Astrocyte of the spinal cord (primary cell): ENCODE data around the gene TRMO.

Experiments
- DNase-seq: peaks from one replicate; pipeline ENCODE4 v3.0.0; 2011; ENCODE audit warnings: low read depth, low spot score
- H3K4me3 ChIP-seq: 2 replicates; pipeline ENCODE4 v1.5.1; 2011; ENCODE audit warnings: low read depth, mild to moderate bottlenecking, low read length, moderate library complexity
- CTCF ChIP-seq: IDR thresholded peaks from 2 replicates; pipeline ENCODE4 v1.5.1; 2012; ENCODE audit warnings: low read depth, mild to moderate bottlenecking, low read length, inconsistent platforms
- in situ Hi-C: cut with HindIII; loops from 2 replicates; pipeline ENCODE4 v1.10.0; 2017; ENCODE audit warnings: low sequenced_read_pairs

The TRMO gene

GRCh38 chr9:97895695-97896332, 26.5 kb downstream of the TRMO start:
- in situ Hi-C loops: no loop called here
- no peak for DNase-seq
- peak; percentile 10 for TF ChIP-seq CTCF
- H3K4me3 ChIP-seq: no peak overlapping the region

GRCh38 chr9:97895211-97895610, 27.1 kb downstream of the TRMO start:
- DNase-seq: no peak
- in situ Hi-C loops: no loop called here
- TF ChIP-seq CTCF: no peak
- no peak overlapping the region for H3K4me3 ChIP-seq

- DNase-seq: no peak
- in situ Hi-C loops: no loop called here
- H3K4me3 ChIP-seq: no peak overlapping the region
- TF ChIP-seq CTCF: no peak
Observed at GRCh38 chr9:97892421-97892820, 29.9 kb downstream of the TRMO start.

GRCh38 chr9:97891736-97892135, 30.6 kb downstream of the TRMO start:
- DNase-seq: no peak
- no peak for TF ChIP-seq CTCF
- in situ Hi-C loops: no loop called here

GRCh38 chr9:97889941-97890887, 32.1 kb downstream of the TRMO start:
- TF ChIP-seq CTCF: peak; percentile 72
- no peak overlapping the region for H3K4me3 ChIP-seq
- in situ Hi-C loops: no loop called here
- no peak for DNase-seq

More at GRCh38 chr9:97891736-97892135, 30.6 kb downstream of the TRMO start:
- H3K4me3 ChIP-seq: no peak overlapping the region

- in situ Hi-C loops: no loop called here
- TF ChIP-seq CTCF: no peak
- no peak overlapping the region for H3K4me3 ChIP-seq
- peak; percentile 8 for DNase-seq
Observed at GRCh38 chr9:97880336-97880735, 42.0 kb downstream of the TRMO start.
